ENCODE measurements around the gene POMT2.
"Not testable (repeated sequence)": the region's sequence is repeated elsewhere in the genome, so short reads cannot be mapped to it uniquely, and the experiment has no call there.

Gene POMT2

DNA sequence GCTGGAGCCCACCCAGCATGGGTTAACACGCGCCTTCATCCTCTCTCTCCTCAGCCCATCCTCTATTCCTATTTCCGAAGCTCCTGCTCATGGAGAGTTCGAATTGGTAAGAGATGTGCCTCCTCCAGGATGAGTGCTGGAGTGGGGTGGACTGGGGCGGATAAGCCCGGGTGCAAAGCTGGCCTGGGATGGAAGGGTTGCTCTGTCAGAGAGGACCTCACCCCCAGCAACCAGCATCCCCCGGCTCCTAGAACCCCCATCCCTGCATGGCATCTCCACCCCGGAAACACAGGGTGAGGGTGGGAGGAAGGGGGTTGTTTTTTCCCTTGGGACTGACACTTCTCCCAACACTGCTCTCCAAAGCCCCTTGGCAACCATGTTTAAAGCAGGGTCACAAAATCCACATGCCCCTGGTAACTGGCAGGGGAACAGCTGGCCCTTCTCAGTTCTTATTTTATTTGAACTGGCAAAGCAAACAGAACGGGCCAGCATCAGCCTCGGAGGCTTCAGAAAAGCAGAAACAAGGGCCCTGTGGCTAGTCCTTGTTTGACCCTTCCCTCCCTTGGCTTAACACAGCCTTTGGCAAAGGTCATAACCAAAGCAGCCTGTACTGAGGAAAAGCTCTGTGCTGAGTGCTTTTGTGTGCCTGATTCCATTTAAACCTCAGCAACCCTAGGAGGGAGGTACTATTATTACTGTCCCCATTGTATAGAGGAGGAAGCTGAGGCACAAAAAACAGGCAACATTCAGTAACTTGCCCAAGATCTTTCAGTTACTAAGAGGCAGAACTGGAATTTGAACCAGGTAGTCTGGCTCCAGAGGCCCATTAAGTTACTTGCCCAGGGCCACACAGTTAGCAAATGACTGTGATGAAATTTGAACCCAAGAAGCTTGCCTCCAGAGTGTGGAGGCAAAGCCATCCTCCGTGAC is 4.4 kb upstream of the POMT2 start:
- no peak for DNase-seq (ENCODE audit: low spot score)

DNA sequence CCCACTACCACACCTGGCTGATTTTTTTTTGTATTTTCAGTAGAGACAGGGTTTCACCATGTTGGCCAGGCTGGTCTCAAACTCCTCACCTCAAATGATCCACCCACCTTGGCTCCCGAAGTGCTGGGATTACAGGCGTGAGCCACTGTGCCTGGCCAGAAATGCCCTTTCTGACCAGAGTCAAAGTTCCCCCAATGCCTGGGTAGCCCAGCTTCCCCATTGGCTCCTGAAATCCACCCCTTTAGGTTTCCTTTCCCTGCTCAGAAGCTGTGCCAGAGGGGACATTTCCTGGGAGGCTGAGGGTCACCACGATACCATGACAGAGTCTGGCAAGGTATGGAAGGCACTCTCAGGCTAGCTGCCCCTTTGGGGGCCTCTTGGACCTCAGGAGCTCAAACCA is 3.6 kb upstream of the POMT2 start:
- DNase-seq (ENCODE audit: low spot score): no peak

DNA sequence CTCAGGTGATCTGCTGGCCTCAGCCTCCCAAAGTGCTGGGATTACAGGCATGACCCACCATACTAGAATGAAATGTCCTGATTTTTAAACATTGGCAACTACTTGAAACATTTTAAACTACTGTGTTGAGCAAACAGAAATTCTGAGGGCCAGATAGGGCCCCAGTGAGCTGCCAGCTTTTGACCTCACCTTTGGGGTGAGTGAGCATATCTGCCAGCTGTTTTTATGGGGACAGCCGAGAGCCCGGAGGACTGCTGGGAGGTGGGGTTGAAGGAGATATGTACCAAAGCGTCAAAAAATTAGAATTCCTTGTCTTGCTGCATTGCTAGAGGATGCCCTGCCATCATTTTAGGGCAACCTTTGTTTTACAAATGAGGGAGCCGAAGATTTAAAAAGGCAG is 2.9 kb upstream of the POMT2 start:
- DNase-seq (ENCODE audit: low spot score): no peak

DNA sequence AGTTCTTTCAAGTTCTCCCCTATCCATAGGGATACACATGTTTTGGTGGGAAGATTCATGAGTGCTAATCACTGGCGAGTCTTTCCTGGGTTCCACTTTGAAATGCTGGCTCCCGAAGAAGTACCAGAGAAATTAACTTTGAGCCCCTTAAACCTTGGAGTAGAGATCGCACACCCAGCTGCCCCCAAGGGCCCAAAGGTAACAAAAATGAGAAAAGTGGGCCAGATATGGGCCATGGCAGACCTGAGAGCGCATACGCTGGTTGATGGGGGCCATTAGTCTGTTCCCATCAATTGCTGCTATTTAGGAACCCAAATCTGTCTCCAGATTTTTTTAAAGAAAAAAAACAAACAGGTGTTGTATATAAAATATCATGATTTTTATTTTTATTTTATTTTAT is 2.3 kb upstream of the POMT2 start:
- no peak for DNase-seq (ENCODE audit: low spot score)

GRCh38 chr14:77322250-77322902 is 1.7 kb upstream of the POMT2 start:
- DNase-seq (ENCODE audit: low spot score): no peak

DNA sequence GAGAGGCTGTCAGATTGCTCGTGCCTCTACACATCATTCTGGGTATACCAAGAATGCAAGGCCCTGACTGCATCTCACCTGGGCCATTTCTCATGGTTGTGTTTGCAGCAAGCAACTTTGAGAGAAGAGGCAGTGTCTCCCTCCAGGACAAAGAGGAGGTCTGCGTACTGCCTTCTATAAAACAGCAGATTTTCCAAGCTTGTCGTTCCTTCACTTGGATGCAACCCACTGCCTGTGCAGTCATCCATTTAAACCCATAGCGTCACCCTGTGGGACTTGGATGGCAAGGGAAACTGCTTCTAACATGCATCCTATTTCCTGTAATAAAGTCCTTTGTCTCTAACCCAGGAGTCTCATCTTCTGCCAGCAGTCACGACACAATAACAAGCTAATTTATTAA is 1.3 kb downstream of the POMT2 start:
- no peak for DNase-seq (ENCODE audit: low spot score)

DNA sequence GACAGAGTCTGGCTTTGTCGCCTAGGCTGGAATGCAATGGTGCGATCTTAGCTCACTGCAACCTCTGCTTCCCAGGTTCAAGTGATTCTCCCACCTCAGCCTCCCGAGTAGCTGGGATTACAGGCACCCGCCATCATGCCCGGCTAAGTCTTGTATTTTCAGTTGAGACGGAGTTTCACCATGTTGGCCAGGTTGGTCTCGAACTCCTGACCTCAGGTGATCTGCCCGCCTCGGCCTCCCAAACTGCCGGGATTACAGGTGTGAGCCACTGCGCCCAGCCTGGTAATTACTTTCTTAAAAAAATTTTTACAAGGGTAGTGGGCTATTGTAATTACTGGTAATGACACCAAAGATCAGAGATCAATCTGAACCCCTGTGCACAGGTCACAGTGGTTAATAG is 1.9 kb downstream of the POMT2 start:
- not testable (repeated sequence) for DNase-seq (ENCODE audit: low spot score)

DNA sequence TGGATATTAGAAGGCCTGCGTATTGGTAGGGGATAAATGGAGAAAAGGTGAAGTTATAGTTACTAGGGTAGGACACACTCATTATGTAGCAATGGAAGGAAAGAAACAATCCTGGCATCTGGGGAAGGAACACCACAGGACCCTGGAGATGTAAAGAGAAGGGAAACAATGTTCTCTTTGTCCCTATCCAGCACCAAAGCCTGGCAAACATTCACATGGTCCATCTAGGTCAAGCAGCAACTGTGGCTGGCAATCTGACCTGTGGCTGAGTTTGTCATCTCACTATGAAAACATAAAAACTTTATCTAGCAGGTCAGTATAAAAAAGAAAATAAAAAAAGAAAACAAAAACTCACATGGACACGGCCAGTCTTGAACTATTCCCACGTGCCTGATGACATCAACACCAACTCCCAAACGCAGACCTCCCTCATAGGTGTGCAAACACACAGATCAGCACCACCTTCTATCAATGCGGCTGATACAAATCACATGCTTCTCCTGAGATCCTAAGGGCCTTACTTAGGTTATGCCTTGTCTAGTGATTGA is 2.6 kb downstream of the POMT2 start:
- DNase-seq (ENCODE audit: low spot score): no peak

- no peak for DNase-seq (ENCODE audit: low spot score)
Measured at GRCh38 chr14:77316872-77317301, 3.8 kb downstream of the POMT2 start.

DNA sequence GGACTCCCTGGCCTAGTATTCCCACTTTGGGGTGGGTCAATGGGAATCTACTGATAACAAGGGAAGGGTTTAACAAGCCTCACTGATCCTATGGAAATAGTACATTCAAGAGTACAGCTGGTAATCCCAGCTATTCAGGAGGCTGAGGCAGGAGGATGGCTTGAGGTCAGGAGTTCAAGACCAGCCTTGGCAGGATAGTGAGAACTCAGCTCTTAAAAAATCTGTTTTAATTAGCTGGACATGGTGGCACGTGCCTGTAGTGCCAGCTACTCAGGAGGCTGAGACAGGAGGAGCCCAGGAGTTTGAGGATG is 4.5 kb downstream of the POMT2 start:
- DNase-seq (ENCODE audit: low spot score): no peak

DNA sequence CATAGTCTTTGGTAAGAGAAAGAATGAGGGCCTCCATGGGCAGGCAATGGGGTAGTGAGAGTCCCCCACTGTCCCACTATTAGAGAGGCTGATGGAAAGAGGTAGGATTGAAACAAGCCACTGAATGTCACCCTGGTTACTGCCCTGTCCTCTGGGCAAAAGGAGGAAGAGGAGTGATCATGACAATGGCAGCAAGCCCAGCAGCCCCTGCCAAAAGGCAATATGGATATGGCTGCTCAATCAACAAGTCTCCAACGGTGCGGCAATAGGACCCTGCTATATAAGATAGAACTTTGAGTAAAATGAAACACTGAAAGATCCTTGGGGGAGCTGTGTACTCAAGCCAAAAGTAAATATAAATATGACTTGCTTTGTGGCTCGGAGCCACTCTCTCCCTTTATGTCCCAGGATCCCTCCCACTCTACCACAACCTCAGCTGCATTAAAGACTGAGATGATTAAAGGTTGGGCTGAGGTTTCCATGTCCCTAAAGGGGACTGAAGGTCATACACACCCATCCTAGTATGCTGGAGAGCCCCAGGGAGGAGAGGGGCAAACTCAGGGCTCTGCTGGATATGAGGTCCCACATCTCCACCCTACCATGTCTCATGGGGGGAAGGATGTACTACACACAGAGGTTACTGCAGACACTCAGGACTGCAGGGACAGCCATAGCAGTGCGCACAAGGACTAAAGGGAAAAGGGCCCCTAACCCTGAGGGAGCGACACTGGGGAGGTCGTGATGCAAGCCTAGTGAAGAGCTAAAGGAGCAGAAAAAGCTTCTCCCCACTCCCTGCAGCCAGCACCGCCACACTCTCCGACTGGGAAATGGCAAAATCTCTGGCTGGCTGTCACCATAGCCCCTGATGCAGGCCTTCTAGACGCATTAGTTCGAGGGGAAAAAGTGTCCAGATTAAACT is 5.9 kb downstream of the POMT2 start:
- no peak for DNase-seq (ENCODE audit: low spot score)

GRCh38 chr14:77314043-77314442 is 6.6 kb downstream of the POMT2 start:
- DNase-seq (ENCODE audit: low spot score): peak; percentile 67

DNA sequence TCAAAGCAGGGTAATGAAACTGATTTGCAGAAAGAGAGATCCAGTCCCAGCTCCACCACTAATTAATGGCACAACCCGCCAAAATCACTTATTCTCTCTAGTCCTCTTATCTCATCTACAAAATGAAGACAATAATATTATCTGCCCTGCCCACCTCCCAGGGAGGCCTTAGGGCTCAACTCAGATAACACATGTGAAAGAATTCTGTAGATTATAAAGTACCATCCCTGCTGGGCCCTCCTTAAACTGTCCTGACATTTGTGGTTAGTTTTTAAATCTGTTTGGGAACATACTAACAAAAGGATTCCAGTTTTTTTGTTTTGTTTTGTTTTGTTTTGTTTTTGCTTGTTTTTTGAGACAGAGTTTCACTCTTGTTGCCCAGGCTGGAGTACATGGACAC is 7.3 kb downstream of the POMT2 start:
- DNase-seq (ENCODE audit: low spot score): no peak

DNA sequence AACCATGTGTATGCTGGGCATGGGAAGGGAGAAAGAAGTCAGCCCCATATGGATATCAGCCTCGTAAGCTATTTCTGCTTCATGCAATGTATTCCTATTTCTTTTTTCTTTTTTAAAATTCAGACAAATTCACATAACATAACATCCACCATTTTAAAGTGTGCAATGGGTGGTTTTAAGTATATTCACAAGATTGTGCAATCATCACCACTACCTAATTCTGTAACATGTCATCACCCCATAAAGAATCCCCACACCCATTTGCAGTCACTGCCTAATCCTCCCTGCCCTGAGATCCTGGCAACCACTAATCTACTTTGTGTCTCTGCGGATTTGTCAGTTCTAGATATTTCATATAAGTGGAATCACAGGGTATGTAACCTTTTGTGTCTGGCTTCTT is 9.5 kb downstream of the POMT2 start:
- no peak for DNase-seq (ENCODE audit: low spot score)

- no peak for DNase-seq (ENCODE audit: low spot score)
Measured at GRCh38 chr14:77310026-77310425, 10.7 kb downstream of the POMT2 start.

DNA sequence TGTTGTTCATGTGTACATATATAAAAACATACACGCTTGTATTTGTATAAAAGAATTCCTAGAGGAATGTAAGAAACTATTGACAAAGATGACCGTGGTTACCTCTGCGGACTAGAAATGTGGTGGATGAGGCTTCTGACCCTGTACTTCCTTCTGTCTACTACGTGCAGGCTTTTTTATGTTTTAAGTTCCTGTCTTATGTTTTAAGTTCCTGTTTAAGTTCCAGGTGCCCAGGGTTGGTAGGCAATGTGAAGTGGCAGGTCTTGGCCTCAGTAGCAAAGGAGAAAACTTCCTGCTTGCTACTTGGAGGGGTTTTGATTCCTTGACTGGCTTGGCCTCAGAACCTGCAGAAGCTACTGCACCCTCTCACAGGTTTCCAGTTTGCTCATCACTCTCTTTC is 11.6 kb downstream of the POMT2 start:
- DNase-seq (ENCODE audit: low spot score): no peak

DNA sequence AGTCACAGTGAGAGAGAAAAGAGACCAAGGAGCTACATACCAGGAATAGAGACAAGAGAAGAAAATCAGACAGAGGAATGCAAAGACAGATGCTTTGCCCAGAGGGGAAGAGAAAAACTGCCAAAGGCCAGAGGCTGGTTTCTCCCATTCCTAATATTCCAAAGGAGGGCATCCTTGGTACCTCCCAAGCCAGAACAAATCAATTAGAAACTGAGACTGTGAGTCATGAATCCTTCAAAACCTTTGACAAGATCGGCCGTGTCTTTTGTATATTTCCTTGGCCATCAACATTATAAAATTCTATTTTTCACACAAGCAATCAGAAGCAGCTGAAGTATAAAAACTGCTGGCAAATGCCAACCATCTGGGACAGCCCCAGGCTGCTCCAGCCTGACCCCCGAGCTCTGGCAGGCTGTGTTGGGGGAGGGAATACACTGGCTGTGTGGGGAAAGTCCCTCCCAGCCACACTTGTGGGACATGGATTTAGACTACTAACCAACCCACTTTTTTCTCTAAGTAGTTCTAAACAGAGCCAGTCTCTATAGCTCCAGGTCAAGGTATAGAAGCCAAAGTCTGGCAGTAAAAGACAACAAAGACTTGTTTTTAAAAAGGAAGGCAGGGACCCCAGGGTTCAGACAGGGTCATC is 13.7 kb downstream of the POMT2 start:
- peak; percentile 32 for DNase-seq (ENCODE audit: low spot score)

GRCh38 chr14:77306416-77306815 is 14.3 kb downstream of the POMT2 start:
- DNase-seq (ENCODE audit: low spot score): no peak

- DNase-seq (ENCODE audit: low spot score): no peak
Measured at GRCh38 chr14:77305696-77306095, 15.0 kb downstream of the POMT2 start.

- peak; percentile 88 for DNase-seq (ENCODE audit: low spot score)
Measured at GRCh38 chr14:77303417-77304156, 17.1 kb downstream of the POMT2 start.

GRCh38 chr14:77302926-77303325 is 17.8 kb downstream of the POMT2 start:
- DNase-seq (ENCODE audit: low spot score): peak; percentile 37
